K562 (cell line): Measurements from ENCODE around the gene SHISA9. TPM values are rescaled to one million over a fixed set of nuclear protein-coding genes. Genes with fewer than 3 reads are reported as not detected.

ENCODE experiments used
- ATAC-seq: fragments of 200-7000 bp; cut with Tn5 transposase; 3 replicates; pipeline ENCODE4 v1.9.1; 2020; ENCODE audit warnings: moderate library complexity
- BruUV-seq: library from RNA; stranded (reverse); fragments of 400-500 nt; replicated peaks from 2 replicates; lab custom pipeline; 2021; lab: Mats Ljungman, UMichigan
- CTCF ChIA-PET: fragments of 300-600 bp; formaldehyde crosslinking; extraction: SDS; loops from one replicate; lab custom pipeline; 2021; ENCODE audit warnings: low intra/inter-chr PET ratio; lab: Yijun Ruan, JAX
- POLR2A ChIA-PET: fragments of 300-600, 350-650 bp; sonication (Branson Sonifier 250); formaldehyde crosslinking; extraction: SDS; loops from one replicate; lab custom pipeline; 2021; ENCODE audit warnings: antibody characterized with exemption, inconsistent platforms; lab: Yijun Ruan, JAX
- DNase-seq, 4 experiments: peaks; one replicate each; pipeline versions ENCODE4 v3.0.0 to v3.0.0-alpha.2; 2011 to 2018; ENCODE audit warnings: low spot score in 3 of 4, mixed read lengths in 3 of 4; ENCODE audit errors: extremely low read depth in 1 of 4
- FAIRE-seq: peaks from 2 replicates; lab custom pipeline; 2011; peaks lifted over from hg19 to GRCh38; lab: Jason Lieb, UNC
- H2AFZ ChIP-seq: 2 replicates; pipeline ENCODE4 v1.6.0; 2011; ENCODE audit warnings: low read depth, low read length, control low read depth, inconsistent platforms
- H3K27ac ChIP-seq: fragments of 200-600 bp; 3 replicates; pipeline ENCODE4 v1.8.0; 2011; ENCODE audit warnings: low read depth, mild to moderate bottlenecking, control low read depth, inconsistent platforms, low read length, moderate library complexity, mixed read lengths; ENCODE audit errors: extremely low read depth
- H3K27me3 ChIP-seq, 2 experiments: fragments of 300-600 bp in 1 of 2; 2 replicates in 1 of 2; 3 replicates in 1 of 2; pipeline versions ENCODE4 v1.6.0 to v1.8.0; 2011; ENCODE audit warnings: inconsistent platforms in 2 of 2, low read length in 2 of 2, mild to moderate bottlenecking in 1 of 2, mixed read lengths in 1 of 2, moderate library complexity in 1 of 2; ENCODE audit not compliant: control insufficient read depth in 2 of 2, insufficient read depth in 2 of 2
- H3K36me3 ChIP-seq: fragments of 300-600 bp; 3 replicates; pipeline ENCODE4 v1.8.0; 2011; ENCODE audit warnings: mild to moderate bottlenecking, low read length, inconsistent platforms; ENCODE audit not compliant: control insufficient read depth, insufficient read depth
- H3K4me1 ChIP-seq, 2 experiments: fragments of 200-600 bp in 1 of 2; replicated peaks in 1 of 2; 2 replicates in 1 of 2; 3 replicates in 1 of 2; pipeline versions ENCODE4 v1.5.1 to v1.8.0; 2011; ENCODE audit warnings: inconsistent platforms in 2 of 2, low read length in 2 of 2, mild to moderate bottlenecking in 1 of 2, mixed read lengths in 1 of 2, moderate library complexity in 1 of 2; ENCODE audit not compliant: control insufficient read depth in 2 of 2, insufficient read depth in 2 of 2
- H3K4me2 ChIP-seq: 2 replicates; pipeline ENCODE4 v1.6.1; 2011; ENCODE audit warnings: low read length, control low read depth, inconsistent platforms, mixed read lengths; ENCODE audit not compliant: insufficient read depth
- H3K4me3 ChIP-seq: fragments of 200-600 bp; sonication (generic), shearing (Covaris generic); 2 replicates; pipeline ENCODE4 v1.5.1; 2016; ENCODE audit warnings: control low read depth, inconsistent platforms
- H3K79me2 ChIP-seq: fragments of 200-600 bp; 3 replicates; pipeline ENCODE4 v1.8.0; 2011; ENCODE audit warnings: low read length, inconsistent platforms; ENCODE audit not compliant: control insufficient read depth, insufficient read depth
- H3K9ac ChIP-seq, 2 experiments: 2 replicates each; pipeline versions ENCODE4 v1.6.0 to v1.6.1; 2011; ENCODE audit warnings: low read depth in 2 of 2, low read length in 2 of 2, control low read depth in 1 of 2, inconsistent platforms in 1 of 2, mild to moderate bottlenecking in 1 of 2, mixed read lengths in 1 of 2; ENCODE audit not compliant: insufficient read depth in 1 of 2
- H3K9me1 ChIP-seq: one replicate; pipeline ENCODE4 v1.6.0; 2011; ENCODE audit warnings: inconsistent platforms, mild to moderate bottlenecking, low read length, moderate library complexity; ENCODE audit not compliant: control insufficient read depth, insufficient read depth
- H3K9me3 ChIP-seq: replicated peaks from 2 replicates; pipeline ENCODE4 v1.5.1; 2011; ENCODE audit warnings: low read depth, low read length, inconsistent platforms; ENCODE audit not compliant: control insufficient read depth, insufficient read depth
- H4K20me1 ChIP-seq: replicated peaks from 2 replicates; pipeline ENCODE4 v1.6.1; 2011; ENCODE audit warnings: low read length, inconsistent platforms, mixed read lengths; ENCODE audit not compliant: control insufficient read depth, insufficient read depth
- ETS2 ChIP-seq: IDR thresholded peaks from 2 replicates; pipeline ENCODE4 v1.6.1; 2016; ENCODE audit warnings: borderline replicate concordance, missing genetic modification characterization, mild to moderate bottlenecking, moderate library complexity, missing compliant biosample characterization; ENCODE audit not compliant: poor library complexity, severe bottlenecking
- KLF1 ChIP-seq: fragments of 450-650 bp; IDR thresholded peaks from 2 replicates; pipeline ENCODE4 v1.6.1; 2016; ENCODE audit warnings: missing genetic modification characterization, missing compliant biosample characterization
- MCM5 ChIP-seq: fragments of 450-650 bp; IDR thresholded peaks from 2 replicates; pipeline ENCODE4 v1.6.1; 2016; ENCODE audit warnings: low read depth
- MYNN ChIP-seq, 2 experiments: sonication (generic); formaldehyde crosslinking in 1 of 2; IDR thresholded peaks; 2 replicates each; pipeline versions ENCODE4 v1.5.0 to v1.6.1; 2016 to 2020; ENCODE audit warnings: antibody characterized with exemption in 1 of 2, missing genetic modification reagents in 1 of 2
- SIRT6 ChIP-seq: IDR thresholded peaks from one replicate; pipeline ENCODE4 v1.6.1; 2012; ENCODE audit warnings: low read depth, mild to moderate bottlenecking, control low read depth, inconsistent platforms, low read length, moderate library complexity
- SMARCE1 ChIP-seq: fragments of 450-650 bp; IDR thresholded peaks from 2 replicates; pipeline ENCODE4 v1.7.1; 2016; ENCODE audit warnings: mild to moderate bottlenecking
- ZNF384 ChIP-seq: IDR thresholded peaks from 2 replicates; pipeline ENCODE4 v1.6.1; 2012; ENCODE audit warnings: low read depth, low read length, improper control_type of control experiment
- WGBS: fragments of 100-300 bp; shearing (Covaris generic); methylation state at CpG from one replicate; pipeline ENCODE4 v1.1.6; 2016; ENCODE audit warnings: low coverage, mixed read lengths; ENCODE audit not compliant: insufficient coverage; ENCODE audit errors: missing lambda C conversion rate; 5-methylcytosine and 5-hydroxymethylcytosine counted together
- in situ Hi-C: fragments of 300-500 bp; cut with MboI; formaldehyde crosslinking; loops from 4 replicates; pipeline ENCODE4 v1.15.0; 2018; ENCODE audit warnings: inconsistent platforms, mixed read lengths
- intact Hi-C: fragments of 100-400 bp; cut with micrococcal nuclease; formaldehyde crosslinking; loops from 2 replicates; pipeline ENCODE4 v1.14.2; 2022
- polyA plus RNA-seq, 8 experiments: library from polyadenylated mRNA; depleted of rRNA in 4 of 8; stranded (reverse) in 5 of 8; unstranded in 3 of 8; fragments of >200 nt; fragmentation: Nextera tagmentation in 2 of 8; fragmentation: Illumina TruSeq in 1 of 8; extraction: Ambion mirVana in 2 of 8; extraction: Trizol in 1 of 8; gene quantifications; 2 replicates each; pipeline versions ENCODE4 v1.2.1 to v1.2.3, GENCODE V29; 2011 to 2014; ENCODE audit warnings: inconsistent platforms in 1 of 8, missing spikeins in 1 of 8
- total RNA-seq, 7 experiments: library from RNA; depleted of rRNA in 6 of 7; stranded (reverse); fragments of >200 nt in 6 of 7; fragmentation: Illumina TruSeq in 2 of 7; extraction: Trizol in 2 of 7; gene quantifications; 2 replicates each; pipeline versions ENCODE4 v1.2.1 to v1.2.3, GENCODE V29; 2011 to 2021; ENCODE audit warnings: low replicate concordance in 1 of 7
- TF ChIP-seq, protein P1 (sequence below): fragments of 250-450 bp; sonication (Bioruptor Pico); IDR thresholded peaks from 2 replicates; pipeline ENCODE4 v1.8.0; 2021; ENCODE audit warnings: moderate library complexity, mild to moderate bottlenecking, inconsistent platforms
- TF ChIP-seq, protein P2 (sequence below): fragments of 450-650 bp; conservative IDR thresholded peaks from 2 replicates; pipeline ENCODE4 v1.6.1; 2016; ENCODE audit warnings: missing genetic modification characterization, low read depth, mild to moderate bottlenecking, control low read depth, missing compliant biosample characterization

Gene SHISA9
- total and polyA plus RNA-seq, 9 of the 15 experiments (the other 6 are each of a cell fraction or from before 2014, with no cell fraction given) = under 0.01 to 0.16 (median 0.01) TPM; not detected in 6

DNA sequence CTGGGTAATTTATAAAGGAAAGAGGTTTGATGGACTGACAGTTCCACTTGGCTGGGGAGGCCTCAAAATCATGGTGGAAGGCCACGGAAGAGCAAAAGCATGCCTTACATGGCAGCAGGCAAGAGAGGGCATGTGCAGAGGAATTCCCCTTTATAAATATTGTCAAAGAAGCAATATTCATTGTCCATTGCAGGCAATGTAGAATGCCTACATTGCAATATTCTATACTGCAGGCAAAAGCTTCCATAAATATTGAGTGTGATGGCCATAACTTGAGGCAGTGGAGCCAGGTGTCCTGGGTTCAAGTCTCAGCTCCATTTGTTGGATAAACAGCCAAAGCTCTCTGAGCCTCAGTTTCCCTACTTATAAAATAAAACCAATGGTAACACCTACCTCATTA, 322.3 kb downstream of the SHISA9 start:
- Histone ChIP-seq H3K79me2 (no peaks in the 10 kb centered on the region), H4K20me1 (no peaks in the 10 kb centered on the region), H3K27me3 (no peaks in the 10 kb centered on the region), H2AFZ (no peak overlapping the region), H3K9me3 (no peaks in the 10 kb centered on the region), H3K9me1 (no peaks in the 10 kb centered on the region), H3K36me3 (no peaks in the 10 kb centered on the region), H3K4me3 (no peak overlapping the region), H3K27ac (no peak overlapping the region), H3K4me2 (no peak overlapping the region), H3K4me1 (no peaks in the 10 kb centered on the region), H3K9ac (no peak overlapping the region)
- TF ChIP-seq ZNF384 = no peak
- TF ChIP-seq SIRT6 = no peak
- no peak for TF ChIP-seq SMARCE1
- no peak for TF ChIP-seq MYNN (IDR thresholded peaks at IDR 0.05)
- no peak for TF ChIP-seq MYNN (CRISPR knock-in tag; IDR thresholded peaks at IDR 0.05)
- TF ChIP-seq, protein P1, sequence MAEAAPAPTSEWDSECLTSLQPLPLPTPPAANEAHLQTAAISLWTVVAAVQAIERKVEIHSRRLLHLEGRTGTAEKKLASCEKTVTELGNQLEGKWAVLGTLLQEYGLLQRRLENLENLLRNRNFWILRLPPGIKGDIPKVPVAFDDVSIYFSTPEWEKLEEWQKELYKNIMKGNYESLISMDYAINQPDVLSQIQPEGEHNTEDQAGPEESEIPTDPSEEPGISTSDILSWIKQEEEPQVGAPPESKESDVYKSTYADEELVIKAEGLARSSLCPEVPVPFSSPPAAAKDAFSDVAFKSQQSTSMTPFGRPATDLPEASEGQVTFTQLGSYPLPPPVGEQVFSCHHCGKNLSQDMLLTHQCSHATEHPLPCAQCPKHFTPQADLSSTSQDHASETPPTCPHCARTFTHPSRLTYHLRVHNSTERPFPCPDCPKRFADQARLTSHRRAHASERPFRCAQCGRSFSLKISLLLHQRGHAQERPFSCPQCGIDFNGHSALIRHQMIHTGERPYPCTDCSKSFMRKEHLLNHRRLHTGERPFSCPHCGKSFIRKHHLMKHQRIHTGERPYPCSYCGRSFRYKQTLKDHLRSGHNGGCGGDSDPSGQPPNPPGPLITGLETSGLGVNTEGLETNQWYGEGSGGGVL = no peak
- no peak for TF ChIP-seq MCM5
- TF ChIP-seq KLF1 (tag) = no peak
- TF ChIP-seq, protein P2, sequence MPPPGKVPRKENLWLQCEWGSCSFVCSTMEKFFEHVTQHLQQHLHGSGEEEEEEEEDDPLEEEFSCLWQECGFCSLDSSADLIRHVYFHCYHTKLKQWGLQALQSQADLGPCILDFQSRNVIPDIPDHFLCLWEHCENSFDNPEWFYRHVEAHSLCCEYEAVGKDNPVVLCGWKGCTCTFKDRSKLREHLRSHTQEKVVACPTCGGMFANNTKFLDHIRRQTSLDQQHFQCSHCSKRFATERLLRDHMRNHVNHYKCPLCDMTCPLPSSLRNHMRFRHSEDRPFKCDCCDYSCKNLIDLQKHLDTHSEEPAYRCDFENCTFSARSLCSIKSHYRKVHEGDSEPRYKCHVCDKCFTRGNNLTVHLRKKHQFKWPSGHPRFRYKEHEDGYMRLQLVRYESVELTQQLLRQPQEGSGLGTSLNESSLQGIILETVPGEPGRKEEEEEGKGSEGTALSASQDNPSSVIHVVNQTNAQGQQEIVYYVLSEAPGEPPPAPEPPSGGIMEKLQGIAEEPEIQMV (tag) = no peak
- no peak for TF ChIP-seq ETS2 (tag)
- intact Hi-C loops = no loop called here
- CTCF ChIA-PET = no interaction called here
- no peak for FAIRE-seq
- in situ Hi-C loops = no loop called here
- no peak for ATAC-seq
- BruUV-seq = no TSS peak
- 0% methylated on average over 1 of the region's 1 CpG for WGBS
- DNase-seq = no peak
- POLR2A ChIA-PET = no interaction called here
